ENCODE measurements around the gene ESPNL.
A peak's percentile ranks its signal among the peaks of the same experiment; 100 is the strongest.

The ESPNL gene

GRCh38 chr2:238106339-238106697 lies 6.2 kb downstream of the ESPNL start:
- Histone ChIP-seq H3K27me3 (ENCODE audit: control insufficient read depth in 1 of 2, insufficient read depth in 1 of 2, low read length in 2 of 2) (peaks cover 22 to 38% of the 10 kb centered on the region in 2 experiments), H2BK120ac (ENCODE audit: low read depth, low read length) (no peak overlapping the region), H3K4me1 (ENCODE audit: control insufficient read depth, insufficient read depth, low read depth, low read length) (peaks cover 21% of the 10 kb centered on the region), H3K9ac (ENCODE audit: low read length) (no peak overlapping the region), H3K23ac (ENCODE audit: low read length in 2 of 2) (no peak overlapping the region), H3K4me3 (ENCODE audit: insufficient read depth in 1 of 2, low read depth in 1 of 2, low read length in 2 of 2) (no peak overlapping the region), H3K4me2 (ENCODE audit: low read length, poor library complexity, severe bottlenecking) (no peak overlapping the region), H3K9me3 (ENCODE audit: control insufficient read depth, low read length) (peaks cover 3% of the 10 kb centered on the region), H2BK12ac (ENCODE audit: low read length in 2 of 2) (no peak overlapping the region), H3K79me1 (replicated peaks; ENCODE audit: low read length, poor library complexity, severe bottlenecking) (no peaks in the 10 kb centered on the region), H2BK5ac (ENCODE audit: low read depth, low read length, poor library complexity, severe bottlenecking) (no peak overlapping the region), H2AFZ (ENCODE audit: low read depth, low read length) (no peak overlapping the region), H3K27ac (ENCODE audit: low read length, poor library complexity, severe bottlenecking) (no peak overlapping the region), H3K36me3 (ENCODE audit: control insufficient read depth in 1 of 2, insufficient read depth in 2 of 2, low read depth in 1 of 2, low read length in 2 of 2) (no peaks in the 10 kb centered on the region), H4K91ac (ENCODE audit: low read length) (no peak overlapping the region), H4K8ac (ENCODE audit: low read length) (no peak overlapping the region), H3K14ac (ENCODE audit: low read length in 2 of 2) (no peak overlapping the region), H3K4ac (ENCODE audit: low read depth in 1 of 2, low read length in 2 of 2) (no peak overlapping the region), H3K18ac (ENCODE audit: low read depth in 1 of 2, low read length in 2 of 2) (no peak overlapping the region), H2BK15ac (ENCODE audit: low read depth, poor library complexity, severe bottlenecking) (no peak overlapping the region), H2AK5ac (ENCODE audit: low read length, severe bottlenecking) (no peak overlapping the region)
- DNase-seq = no peak
- 87% methylated on average over 13 of the region's 13 CpGs for WGBS

- no peak overlapping the region for H2BK120ac ChIP-seq (ENCODE audit: low read depth, low read length)
- no peak overlapping the region for H3K4me3 ChIP-seq (ENCODE audit: insufficient read depth in 1 of 2, low read depth in 1 of 2, low read length in 2 of 2)
- H4K8ac ChIP-seq (ENCODE audit: low read length) = no peak overlapping the region
- DNase-seq = no peak
- peaks cover 22 to 38% of the 10 kb centered on the region in 2 experiments for H3K27me3 ChIP-seq (ENCODE audit: control insufficient read depth in 1 of 2, insufficient read depth in 1 of 2, low read length in 2 of 2)
- no peak overlapping the region for H3K4me2 ChIP-seq (ENCODE audit: low read length, poor library complexity, severe bottlenecking)
- no peak overlapping the region for H3K4ac ChIP-seq (ENCODE audit: low read depth in 1 of 2, low read length in 2 of 2)
- no peak overlapping the region for H3K9ac ChIP-seq (ENCODE audit: low read length)
- no peaks in the 10 kb centered on the region for H3K79me1 ChIP-seq (replicated peaks; ENCODE audit: low read length, poor library complexity, severe bottlenecking)
- peaks cover 21% of the 10 kb centered on the region for H3K4me1 ChIP-seq (ENCODE audit: control insufficient read depth, insufficient read depth, low read depth, low read length)
- no peak overlapping the region for H3K23ac ChIP-seq (ENCODE audit: low read length in 2 of 2)
- H2AK5ac ChIP-seq (ENCODE audit: low read length, severe bottlenecking) = no peak overlapping the region
- no peak overlapping the region for H3K27ac ChIP-seq (ENCODE audit: low read length, poor library complexity, severe bottlenecking)
- H2BK12ac ChIP-seq (ENCODE audit: low read length in 2 of 2) = no peak overlapping the region
- WGBS = 86% methylated on average over 27 of the region's 28 CpGs
- H4K91ac ChIP-seq (ENCODE audit: low read length) = no peak overlapping the region
- no peak overlapping the region for H3K18ac ChIP-seq (ENCODE audit: low read depth in 1 of 2, low read length in 2 of 2)
- peak overlapping the region in 1 of 2 experiments; percentile 28 for H3K14ac ChIP-seq (ENCODE audit: low read length in 2 of 2)
- H2AFZ ChIP-seq (ENCODE audit: low read depth, low read length) = no peak overlapping the region
- no peak overlapping the region for H2BK5ac ChIP-seq (ENCODE audit: low read depth, low read length, poor library complexity, severe bottlenecking)
- no peaks in the 10 kb centered on the region for H3K36me3 ChIP-seq (ENCODE audit: control insufficient read depth in 1 of 2, insufficient read depth in 2 of 2, low read depth in 1 of 2, low read length in 2 of 2)
- H2BK15ac ChIP-seq (ENCODE audit: low read depth, poor library complexity, severe bottlenecking) = no peak overlapping the region
- peaks cover 8% of the 10 kb centered on the region for H3K9me3 ChIP-seq (ENCODE audit: control insufficient read depth, low read length)
Measured at GRCh38 chr2:238106698-238107524, 6.8 kb downstream of the ESPNL start.

DNA sequence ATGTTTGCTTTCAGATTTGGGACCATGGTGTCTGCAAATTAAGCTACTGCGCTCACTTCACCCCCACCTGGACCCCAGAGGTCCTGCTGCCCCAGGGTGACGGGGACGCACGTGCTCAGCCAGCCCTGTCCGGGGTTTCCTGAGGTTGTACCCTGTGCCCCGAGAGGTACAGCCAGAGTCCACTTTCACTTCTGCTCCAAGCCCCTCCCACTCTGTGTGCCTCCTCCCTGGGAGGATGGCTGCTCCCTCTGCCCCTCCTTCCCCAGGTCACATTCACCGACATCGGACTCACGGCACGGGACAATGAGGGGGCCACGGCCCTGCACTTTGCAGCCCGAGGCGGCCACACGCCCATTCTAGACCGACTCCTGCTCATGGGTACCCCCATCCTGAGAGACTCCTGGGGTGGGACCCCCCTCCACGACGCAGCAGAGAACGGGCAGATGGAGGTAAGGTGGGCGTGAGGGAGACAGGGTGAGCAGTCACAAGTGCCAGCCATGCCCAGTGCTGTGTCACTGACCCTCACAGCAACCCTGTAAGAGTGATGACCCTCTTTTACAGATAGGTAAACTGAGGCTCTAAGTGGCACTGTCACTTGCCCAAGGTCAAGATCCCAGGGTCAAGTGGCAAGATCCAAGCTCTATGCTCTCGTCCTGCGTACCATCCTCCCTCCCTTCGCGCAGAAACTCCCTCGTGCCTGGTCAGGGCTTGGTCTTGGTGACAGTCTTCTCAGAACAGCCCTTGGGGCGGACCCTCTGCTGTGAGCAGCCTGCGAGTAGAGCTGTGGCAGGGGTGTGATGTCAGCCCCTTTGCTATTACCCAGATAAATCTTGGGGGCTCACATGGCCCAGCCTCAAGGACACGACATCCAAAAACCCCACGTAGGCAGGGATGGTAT lies 7.6 kb downstream of the ESPNL start:
- no peak overlapping the region for H3K4me3 ChIP-seq (ENCODE audit: insufficient read depth in 1 of 2, low read depth in 1 of 2, low read length in 2 of 2)
- no peak overlapping the region for H3K23ac ChIP-seq (ENCODE audit: low read length in 2 of 2)
- no peak overlapping the region for H2BK15ac ChIP-seq (ENCODE audit: low read depth, poor library complexity, severe bottlenecking)
- no peaks in the 10 kb centered on the region for H3K79me1 ChIP-seq (replicated peaks; ENCODE audit: low read length, poor library complexity, severe bottlenecking)
- no peak overlapping the region for H3K4me2 ChIP-seq (ENCODE audit: low read length, poor library complexity, severe bottlenecking)
- no peak overlapping the region for H2BK5ac ChIP-seq (ENCODE audit: low read depth, low read length, poor library complexity, severe bottlenecking)
- H3K4ac ChIP-seq (ENCODE audit: low read depth in 1 of 2, low read length in 2 of 2) = no peak overlapping the region
- H3K27me3 ChIP-seq (ENCODE audit: control insufficient read depth in 1 of 2, insufficient read depth in 1 of 2, low read length in 2 of 2) = peaks cover 22 to 32% of the 10 kb centered on the region in 2 experiments
- H4K91ac ChIP-seq (ENCODE audit: low read length) = no peak overlapping the region
- peaks cover 17% of the 10 kb centered on the region for H3K9me3 ChIP-seq (ENCODE audit: control insufficient read depth, low read length)
- no peak overlapping the region for H3K14ac ChIP-seq (ENCODE audit: low read length in 2 of 2)
- H3K27ac ChIP-seq (ENCODE audit: low read length, poor library complexity, severe bottlenecking) = no peak overlapping the region
- H4K8ac ChIP-seq (ENCODE audit: low read length) = no peak overlapping the region
- H3K9ac ChIP-seq (ENCODE audit: low read length) = no peak overlapping the region
- H3K36me3 ChIP-seq (ENCODE audit: control insufficient read depth in 1 of 2, insufficient read depth in 2 of 2, low read depth in 1 of 2, low read length in 2 of 2) = no peaks in the 10 kb centered on the region
- H2AK5ac ChIP-seq (ENCODE audit: low read length, severe bottlenecking) = no peak overlapping the region
- H2AFZ ChIP-seq (ENCODE audit: low read depth, low read length) = no peak overlapping the region
- H2BK12ac ChIP-seq (ENCODE audit: low read length in 2 of 2) = no peak overlapping the region
- WGBS = 92% methylated on average over 28 of the region's 28 CpGs
- H2BK120ac ChIP-seq (ENCODE audit: low read depth, low read length) = no peak overlapping the region
- peaks cover 18% of the 10 kb centered on the region for H3K4me1 ChIP-seq (ENCODE audit: control insufficient read depth, insufficient read depth, low read depth, low read length)
- DNase-seq = no peak
- no peak overlapping the region for H3K18ac ChIP-seq (ENCODE audit: low read depth in 1 of 2, low read length in 2 of 2)
